NCI-H526 (cell line): ENCODE results near the gene CDK6.
"Not testable (repeated sequence)": the region's sequence is repeated elsewhere in the genome, so short reads cannot be mapped to it uniquely, and the experiment has no call there.

Experiments used
- DNase-seq, 2 experiments: peaks; one replicate each; lab custom pipeline; 2025; lab: John Stamatoyannopoulos, UW

The CDK6 gene

DNA sequence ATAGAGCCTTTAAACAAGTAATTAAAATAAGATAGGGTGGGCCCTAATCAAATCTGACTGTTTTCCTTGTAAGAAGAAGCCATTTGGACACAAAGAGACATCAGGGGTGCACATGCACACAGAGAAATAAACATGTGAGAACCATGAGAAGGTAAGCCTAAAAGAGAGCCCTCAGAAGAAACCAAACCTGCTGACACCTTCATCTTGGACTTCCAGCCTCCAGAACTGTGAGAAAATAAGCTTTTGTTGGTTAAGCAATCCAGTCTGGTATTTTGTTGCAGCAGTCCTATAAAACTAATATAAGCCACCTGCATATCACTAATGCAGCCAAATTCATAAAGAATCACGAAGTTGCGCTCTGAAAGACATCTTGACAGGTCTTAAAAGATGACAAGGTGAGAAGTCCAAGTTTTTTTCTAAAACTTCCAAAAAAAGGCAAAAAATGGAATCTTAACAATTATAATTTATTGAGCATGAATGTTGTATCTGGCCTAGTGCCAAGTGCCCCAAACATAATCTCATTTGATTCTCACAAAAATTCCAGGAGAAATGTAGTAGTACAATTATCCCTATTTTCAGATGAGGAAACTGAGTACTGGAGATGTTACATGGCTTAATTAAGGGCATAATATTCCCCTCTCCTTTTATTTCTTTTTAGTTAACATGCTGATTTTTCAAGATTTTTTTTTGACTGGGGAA, 211.9 kb downstream of the CDK6 start:
- DNase-seq, result no peak

GRCh38 chr7:92623544-92623943, 212.8 kb downstream of the CDK6 start:
- no peak for DNase-seq

GRCh38 chr7:92622685-92623084, 213.7 kb downstream of the CDK6 start:
- DNase-seq, result no peak

GRCh38 chr7:92622030-92622429, 214.3 kb downstream of the CDK6 start:
- DNase-seq, result no peak

GRCh38 chr7:92621561-92622023, 214.8 kb downstream of the CDK6 start:
- peak; percentile 19 to 22 for DNase-seq

- peak; percentile 71 to 89 for DNase-seq
Measured at GRCh38 chr7:92621026-92621540, 215.3 kb downstream of the CDK6 start.

- no peak for DNase-seq
Measured at GRCh38 chr7:92615861-92616260, 220.5 kb downstream of the CDK6 start.

DNA sequence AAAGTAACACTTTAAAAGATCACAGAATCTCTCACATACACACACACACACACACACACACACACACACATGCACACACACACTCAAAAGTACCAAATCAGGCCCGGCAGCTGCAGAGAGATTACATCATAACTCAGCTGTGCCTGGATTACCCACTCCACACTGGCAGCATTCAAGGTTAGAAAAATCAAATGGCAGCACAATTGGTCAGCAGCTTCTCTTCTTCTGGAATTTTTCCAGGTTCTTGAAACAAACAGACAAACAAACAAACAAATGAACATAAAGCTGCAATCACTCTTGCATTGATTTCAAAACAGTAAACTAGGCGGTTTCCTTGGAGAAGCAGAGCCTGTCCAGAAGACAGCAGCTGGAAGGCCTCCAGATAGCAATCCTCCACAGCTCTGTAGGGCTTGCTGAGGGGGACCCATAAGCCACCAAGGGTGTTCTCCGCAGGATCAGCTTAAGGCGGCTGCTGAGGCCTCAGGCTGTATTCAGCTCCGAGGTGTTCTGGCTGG, 221.7 kb downstream of the CDK6 start:
- DNase-seq, result no peak

DNA sequence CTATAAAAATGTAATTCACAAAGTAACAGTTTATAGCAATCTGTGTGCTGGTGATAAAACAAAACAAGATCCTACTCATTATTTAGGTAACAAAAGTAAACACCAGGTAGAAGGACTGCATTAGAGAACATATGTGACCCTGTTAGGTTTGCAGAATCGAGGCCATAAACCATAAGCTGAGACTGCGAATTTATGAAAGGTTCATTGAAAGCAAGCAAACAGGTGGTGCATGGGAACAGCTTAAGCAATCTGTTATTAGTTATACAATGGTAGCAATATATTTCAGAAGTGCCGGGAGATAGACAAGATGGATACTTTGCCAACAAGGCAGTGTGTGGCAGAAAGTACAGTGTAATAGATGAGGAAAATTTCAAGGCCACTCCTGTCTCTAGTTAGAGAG, 222.7 kb downstream of the CDK6 start:
- no peak for DNase-seq

DNA sequence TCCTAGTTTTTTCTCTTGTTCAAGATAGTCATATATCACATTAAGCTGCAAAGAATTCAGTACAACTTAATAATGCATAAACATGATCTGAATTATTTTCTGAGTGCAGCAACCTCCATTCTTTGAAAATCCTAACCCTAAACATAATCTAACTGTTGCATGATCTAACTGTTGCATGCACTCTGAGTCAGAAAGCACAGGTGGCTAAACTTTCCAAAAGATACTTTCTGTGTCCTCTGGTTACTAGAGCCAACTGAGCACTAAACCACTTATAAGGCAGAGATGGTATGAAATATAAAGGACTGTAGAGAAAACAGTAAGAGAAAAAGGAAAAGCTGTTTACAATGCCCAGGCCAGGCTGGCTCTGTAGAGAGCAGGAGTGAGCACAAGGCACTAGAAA, 223.2 kb downstream of the CDK6 start:
- DNase-seq, result no peak

- no peak for DNase-seq
Measured at GRCh38 chr7:92612501-92612900, 223.9 kb downstream of the CDK6 start.

DNA sequence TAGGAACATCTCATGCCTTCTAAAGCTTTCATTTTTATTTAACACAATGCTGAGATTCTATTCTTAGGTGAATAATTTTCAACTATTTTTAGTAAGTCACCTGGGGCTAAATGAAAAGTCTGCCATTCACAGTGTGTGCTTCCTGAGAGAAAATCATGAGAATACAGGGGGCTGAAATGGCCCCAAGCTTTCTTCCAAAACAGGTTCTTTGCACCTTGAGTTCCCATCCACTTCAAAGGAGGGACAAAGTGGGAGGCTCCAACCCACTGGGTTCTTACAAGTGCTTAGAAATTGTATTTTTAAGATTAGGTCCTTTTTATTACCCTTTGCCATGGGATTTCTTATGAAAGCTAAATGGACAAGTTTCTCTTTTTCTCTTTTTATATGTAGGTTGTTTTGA, 224.6 kb downstream of the CDK6 start:
- no peak for DNase-seq

DNA sequence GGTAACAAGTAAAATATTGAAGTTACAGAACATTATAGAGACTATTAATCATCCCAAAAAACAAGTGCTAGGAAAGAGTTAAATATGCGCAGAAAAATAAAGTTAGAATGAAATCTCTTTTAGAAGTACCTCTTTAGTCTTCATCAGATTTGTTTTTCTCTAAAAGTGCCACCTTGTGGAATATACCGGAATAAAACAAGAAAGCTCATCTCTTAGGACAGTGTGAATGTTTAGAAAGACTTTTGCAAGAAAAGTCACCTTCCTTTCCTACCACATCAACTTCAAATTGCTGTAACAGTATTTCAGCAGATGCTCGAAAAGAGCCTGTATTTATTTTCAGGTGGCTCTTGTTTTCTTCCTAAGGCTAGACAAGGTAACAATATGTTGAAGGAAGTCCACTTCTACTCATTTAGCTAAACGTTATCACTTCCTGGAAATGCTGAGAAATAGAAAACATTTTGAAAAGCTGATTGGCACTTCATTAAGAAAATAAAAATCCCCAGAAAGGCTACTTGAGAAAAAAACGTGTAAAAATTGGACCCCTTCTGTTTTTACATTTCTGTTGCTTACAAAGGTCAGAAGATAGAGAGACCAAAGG, 226.4 kb downstream of the CDK6 start:
- peak; percentile 5 to 8 for DNase-seq

DNA sequence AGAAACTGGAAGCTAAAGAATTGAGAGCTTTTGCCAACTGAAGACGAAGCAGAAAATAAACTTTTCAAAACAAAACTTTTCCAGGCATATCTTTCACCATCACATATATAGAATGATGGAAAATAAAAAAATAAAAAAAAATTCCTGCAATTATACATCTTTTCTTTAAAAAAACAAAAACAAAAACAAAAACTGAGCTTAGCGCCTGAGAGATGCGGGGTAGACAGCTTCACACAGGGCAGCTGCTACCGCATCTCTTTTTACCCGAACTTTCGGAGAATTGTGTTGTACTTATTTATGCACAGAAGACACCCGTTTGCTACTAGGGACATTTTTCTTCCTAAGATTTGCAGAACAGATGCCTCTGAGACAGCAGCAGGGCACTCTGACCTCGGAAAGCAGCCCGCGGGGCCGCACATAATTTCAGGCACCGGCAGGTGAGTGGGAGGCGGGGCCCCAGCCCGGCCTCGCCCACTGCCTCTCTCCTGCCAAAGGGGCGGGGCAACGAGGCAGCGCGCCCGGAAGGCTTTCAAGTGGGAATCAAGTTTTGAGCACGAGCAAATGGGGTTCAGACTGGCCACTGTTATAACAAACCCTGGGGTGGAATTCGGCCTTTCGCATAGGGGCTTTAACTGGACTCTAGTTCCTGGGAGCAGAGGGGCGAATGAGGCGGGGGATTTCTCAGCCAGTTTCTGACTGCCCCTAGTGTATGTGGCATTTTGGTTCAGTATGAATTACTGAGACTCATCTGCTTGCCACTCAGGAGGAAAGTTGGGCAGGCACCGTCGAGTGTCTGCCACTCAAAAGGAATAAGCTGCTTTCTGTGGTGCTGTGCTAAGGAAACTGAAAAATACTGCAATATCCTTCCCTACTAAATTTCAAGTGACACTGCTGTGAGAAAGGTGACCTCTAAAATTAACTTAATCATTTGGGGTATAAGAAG, 227.7 kb downstream of the CDK6 start:
- peak in 1 of 2 experiments; percentile 17 for DNase-seq

DNA sequence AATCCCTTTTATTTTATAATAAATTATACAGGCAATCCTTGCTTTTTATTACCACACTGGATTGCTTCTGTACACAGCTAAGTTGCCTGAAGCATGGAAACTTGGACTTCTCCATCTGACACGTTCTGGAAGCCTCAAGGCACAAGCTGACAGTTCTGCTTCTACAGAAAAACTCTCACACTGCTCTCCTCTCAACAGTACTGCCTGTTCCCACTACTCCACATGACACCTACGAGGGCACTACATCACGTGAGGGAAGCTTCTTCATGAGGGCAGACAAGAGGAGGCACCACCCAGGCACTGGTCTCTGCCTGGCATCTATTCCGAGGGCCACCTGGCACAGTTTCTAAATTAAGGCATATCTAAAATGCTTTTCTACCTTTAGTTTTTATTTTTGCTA, 229.4 kb downstream of the CDK6 start:
- DNase-seq, result no peak

DNA sequence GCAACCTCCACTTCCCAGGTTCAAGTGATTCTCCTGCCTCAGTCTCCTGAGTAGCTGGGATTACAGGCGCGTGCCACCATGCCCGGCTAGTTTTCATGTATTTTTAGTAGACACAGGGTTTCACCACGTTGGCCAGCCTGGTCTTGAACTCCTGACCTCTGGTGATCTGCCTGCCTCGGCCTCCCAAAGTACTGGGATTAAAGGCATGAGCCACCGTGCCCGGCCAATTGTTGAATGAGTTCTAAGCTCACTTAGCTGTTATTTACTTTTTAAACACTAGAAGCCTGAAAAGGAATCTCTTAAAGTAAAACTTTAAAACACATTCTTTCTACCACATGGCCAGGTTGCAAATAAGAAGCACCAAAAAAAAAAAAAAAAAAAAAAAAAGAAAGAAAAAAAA, 231.9 kb downstream of the CDK6 start:
- not testable (repeated sequence) for DNase-seq

DNA sequence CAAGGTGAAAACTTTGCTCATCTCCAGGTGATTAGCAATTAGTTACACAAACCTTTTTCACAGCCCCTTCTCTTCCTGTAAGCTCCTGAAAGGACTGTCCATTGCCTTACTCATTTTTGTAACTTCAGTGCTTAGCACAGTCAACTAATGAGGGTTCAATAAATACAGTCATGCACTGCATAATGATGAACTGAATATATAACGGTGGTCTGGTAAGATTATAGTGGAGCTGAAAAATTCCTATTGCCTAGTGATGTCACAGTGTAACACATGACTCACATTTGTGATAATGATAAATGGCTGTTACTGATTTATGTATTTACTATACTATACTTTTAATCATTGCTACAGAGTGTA, 233.3 kb downstream of the CDK6 start:
- no peak for DNase-seq

GRCh38 chr7:92602352-92603088, 233.9 kb downstream of the CDK6 start:
- no peak for DNase-seq

GRCh38 chr7:92598310-92598981, 237.9 kb downstream of the CDK6 start:
- no peak for DNase-seq

GRCh38 chr7:92595281-92595680, 241.1 kb downstream of the CDK6 start:
- DNase-seq, result no peak

DNA sequence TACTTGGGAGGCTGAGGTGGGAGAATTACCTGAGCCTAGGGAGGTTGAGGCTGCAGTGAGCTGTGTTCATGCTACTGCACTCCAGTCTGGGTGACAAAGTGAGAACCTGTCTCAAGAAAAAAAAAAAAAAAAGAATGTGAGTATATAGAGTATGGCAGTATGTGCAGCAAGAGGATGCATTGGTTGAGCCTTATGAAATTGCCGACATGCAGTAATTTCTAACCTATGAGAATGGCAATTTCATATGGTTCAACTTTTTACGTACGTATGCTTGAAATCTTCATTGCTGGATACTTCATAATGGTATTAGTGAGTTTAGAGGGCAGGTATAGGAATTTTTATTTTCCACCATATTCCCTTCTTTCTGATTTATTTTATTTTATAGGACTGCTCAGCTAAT, 241.6 kb downstream of the CDK6 start:
- no peak for DNase-seq
